ENCODE data around the gene CUBN.

Gene CUBN

DNA sequence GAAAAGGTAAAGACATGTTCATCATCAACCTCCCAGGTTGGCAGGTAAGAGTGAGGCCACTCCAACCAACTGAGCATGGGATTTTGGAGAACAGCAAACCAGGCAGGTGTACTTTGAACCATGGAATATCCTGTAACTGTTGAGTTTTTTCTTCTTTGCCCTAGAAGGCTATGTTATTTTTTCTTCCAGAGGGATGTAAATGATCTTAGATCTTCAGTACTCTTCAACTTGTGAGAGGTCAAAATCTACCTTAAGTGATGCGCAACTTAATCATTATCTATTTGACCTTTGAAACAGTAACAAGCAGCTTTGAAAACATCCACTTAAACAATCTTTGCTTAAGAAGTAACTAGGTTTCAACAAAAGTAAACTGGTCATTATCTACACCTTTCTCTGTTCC, at the start of gene CUBN:
TSS of gene CUBN (minus strand) at position 71 of the 400 bp plus-strand sequence. CDS start at position 25, 46 bp downstream.
- no peak for DNase-seq

DNA sequence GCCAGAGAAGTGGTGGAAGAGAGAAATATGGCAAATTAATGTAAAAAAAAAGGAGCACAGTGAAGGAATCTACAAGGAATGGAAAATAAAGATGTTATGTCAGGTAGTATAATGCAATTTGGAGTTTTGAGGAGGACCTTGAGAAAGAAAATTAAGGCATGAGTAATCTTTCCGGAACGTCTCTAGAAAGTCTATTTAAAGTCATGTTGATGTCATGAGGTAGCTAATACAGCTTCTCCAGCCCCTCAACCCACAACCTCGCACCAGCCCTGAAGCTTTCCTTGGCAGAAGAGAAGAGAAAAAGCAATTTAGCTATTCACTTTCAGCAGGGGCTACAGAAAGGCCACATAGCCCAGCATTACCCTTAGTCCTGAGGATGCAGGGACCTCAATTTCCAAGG, 49.4 kb upstream of the CUBN start:
- no peak for DNase-seq

DNA sequence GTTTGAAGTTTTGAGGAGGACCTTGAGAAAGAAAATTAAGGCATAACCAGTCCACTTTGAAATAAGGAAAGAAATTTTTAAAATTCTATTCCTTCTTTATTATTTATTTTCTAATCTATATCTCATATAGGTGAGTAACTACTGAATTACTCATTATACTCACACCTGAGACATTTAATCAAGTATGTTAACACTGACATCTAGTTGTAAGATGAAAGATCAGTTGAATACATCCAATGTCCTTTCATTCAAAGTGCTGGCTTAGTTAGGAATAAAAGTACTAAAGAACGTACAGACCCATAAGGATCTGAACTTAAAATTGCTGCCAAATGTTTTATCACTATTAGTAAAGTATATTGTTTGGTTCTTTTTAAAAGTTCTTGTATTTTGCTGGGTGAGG, 48.4 kb upstream of the CUBN start:
- DNase-seq = no peak

DNA sequence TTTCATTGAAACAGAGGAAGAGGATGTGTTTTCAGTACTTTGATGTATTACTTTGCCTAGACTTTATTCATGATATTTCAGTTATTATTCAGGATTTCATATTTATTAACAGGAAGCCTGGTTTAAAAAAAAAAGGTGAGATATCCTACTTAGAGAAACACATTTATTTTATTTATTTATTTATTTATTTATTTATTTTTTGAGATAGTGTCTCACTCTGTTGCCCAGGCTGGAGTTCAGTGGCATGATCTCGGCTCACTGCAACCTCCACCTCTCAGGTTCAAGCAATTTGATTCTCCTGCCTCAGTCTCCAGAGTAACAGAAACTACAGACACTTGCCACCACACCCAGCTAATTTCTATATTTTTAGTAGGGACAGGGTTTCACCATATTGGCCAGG, 47.4 kb upstream of the CUBN start:
- DNase-seq = no peak

DNA sequence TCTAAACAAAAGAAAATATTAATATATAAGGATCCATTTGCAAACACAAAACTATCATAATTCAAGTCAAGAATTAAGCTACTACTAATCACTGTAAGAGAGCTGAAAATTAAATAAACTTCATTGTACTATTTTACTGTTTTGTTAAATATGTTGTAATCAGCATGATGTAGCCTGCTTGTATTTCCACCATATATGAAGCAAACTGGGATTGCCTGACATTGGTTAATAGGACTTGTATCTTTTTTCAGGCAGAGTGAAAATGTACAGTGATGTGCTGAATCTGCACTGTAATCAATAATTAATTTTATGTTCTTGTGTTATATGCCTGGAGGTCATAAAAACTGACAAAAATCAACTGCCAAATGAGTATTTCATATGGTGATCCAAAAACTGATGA, 46.5 kb upstream of the CUBN start:
- DNase-seq = no peak

DNA sequence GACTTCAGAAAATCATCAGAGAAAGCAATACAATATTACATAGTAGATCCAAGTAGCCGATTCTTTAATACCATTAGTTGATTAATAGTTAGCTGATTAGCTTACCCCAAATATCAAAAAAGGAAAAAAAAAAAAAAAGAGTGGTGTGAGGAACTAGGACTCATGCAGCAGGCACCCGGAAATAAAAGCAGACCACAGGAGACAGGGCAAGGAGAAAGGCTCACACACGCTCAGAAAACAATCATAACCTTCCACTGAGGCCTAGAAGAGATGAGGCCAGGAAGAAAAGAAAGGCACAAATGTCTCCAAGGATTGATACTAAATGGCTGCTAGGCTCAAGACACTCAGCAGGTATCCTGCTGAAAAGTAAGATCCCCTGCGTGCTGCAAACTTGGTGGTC, 45.9 kb upstream of the CUBN start:
- DNase-seq = no peak

DNA sequence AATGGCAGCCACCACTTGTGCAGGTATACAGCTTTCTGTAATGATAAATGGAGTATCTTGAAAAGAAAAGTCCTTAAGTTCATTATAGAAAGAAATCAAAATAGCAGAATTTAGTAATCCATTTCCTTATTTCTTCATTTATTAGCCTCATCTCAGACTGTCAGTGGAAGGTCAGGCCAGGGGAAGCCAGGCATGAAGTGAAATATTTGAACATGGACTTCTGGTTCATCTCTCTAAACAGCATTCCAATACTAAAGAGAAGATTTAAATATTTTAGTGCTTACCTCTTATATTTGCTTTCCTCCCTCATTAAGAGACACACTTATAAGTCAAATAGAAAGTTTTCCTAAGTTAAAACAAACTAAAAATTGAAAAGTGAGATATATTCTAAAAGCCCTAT, 45.0 kb upstream of the CUBN start:
- no peak for DNase-seq

DNA sequence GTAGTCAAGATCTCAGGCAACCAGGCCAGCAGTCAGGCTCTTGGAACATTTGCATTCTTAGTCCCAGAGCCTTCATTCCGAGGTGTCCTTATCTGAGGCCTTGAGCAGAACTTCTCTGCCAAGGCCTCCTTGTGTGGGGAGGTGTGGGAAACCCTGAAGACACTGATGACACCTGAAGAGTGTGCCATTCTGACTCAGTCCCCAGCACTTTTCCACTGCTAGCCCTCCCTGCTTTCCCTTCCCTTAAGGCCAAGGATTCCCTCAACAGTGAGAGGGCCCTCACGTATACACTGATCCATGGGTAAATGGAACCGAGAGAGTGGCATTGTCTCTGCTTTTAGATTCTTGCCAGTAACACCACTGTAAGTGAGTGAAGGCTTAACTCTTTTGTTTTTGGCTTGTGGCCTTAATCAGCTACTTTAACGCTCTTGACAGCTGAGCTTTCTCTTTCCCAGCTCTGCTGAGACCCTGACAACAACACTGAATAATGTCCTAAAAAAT, 41.6 kb upstream of the CUBN start:
- no peak for DNase-seq

DNA sequence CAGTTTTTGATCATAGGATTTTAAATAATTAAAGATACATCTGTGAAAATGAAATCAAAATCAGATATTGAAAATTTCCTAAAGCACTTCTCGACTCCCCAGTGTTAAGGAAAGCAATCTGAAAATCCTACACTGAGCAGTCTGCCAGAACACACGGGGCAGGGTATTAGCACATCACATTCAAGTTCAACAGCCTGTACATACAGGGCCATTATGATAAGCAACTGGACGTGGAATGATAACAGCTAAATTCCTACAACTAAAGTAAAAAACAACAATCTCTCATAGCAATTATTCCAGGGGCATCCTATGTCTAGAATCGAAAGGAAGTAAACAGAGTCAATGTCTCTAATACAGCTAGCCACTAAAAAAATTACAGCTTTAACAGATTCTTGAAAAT, 40.2 kb upstream of the CUBN start:
- DNase-seq = no peak

DNA sequence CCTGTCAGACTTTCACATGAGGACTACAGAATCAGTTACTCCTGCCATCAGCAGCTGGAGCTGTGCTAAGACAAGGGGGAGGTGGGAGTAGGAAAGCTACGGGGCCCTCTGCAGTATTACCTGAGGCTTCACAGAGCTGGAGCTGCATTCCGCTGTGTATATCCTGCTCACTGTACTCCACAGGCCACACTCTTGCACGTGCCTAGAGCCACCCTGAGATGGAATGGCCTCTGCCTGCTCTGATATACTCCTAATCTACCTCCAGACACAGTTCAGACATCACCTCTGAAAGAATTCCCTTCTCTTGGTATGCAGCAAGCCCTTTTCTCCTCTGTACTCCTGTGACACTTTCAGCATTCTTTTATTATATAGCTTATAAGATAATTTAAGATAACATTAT, 37.1 kb upstream of the CUBN start:
- no peak for DNase-seq

DNA sequence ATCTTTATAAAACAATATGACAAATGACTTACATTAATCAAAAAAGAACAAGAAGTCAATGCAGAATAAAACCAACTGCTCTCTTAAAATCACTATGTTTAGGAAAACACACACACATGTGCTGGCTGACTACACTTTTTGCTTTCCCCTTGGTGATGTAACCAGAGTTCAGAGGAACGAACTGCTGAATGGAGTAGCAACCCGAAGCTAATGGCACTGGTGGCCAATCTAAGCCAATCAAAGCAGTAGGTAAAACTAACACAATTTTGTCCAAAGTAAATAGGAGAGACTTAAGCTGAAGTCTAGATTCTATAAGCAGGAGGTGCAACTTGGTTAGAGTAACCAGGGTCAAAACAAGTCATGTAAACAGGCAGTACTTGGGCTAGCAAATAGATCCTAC, 33.2 kb upstream of the CUBN start:
- DNase-seq = no peak

DNA sequence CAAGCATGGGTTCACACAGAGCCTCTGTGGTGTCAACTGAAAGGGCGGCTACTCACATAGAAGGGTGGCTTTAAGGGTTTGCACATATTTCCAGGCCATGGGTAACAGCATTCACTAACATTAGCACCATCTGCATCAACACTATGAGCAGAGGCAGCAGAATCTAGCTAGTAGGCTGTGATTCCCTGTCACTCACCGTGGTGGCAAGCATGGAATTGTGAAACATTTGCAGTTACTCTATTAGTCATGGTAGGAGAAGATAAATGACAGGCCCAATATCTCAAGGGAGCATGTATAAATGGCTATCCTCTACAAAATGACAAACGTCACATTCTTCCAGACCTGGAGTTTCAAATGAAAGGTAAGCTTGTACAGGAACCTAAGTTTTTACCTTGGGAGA, 32.2 kb upstream of the CUBN start:
- no peak for DNase-seq

DNA sequence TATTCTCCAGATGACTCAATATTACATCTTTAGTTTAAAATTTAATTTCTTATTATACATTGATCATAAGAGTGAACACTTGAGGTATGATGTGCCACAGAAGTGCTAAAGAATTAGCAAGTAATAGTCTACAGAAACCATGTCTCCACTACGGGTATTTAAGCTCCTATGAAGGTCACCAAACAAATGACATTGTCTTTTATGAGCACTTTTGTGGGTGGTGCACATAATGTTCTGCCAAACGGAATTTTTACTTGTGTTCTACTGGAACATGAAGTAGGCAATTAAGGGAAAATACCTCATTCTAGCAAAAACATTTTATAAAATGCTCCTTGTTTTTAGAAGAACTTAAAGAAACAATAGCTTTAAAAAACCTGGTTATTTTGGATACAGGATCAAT, 27.4 kb upstream of the CUBN start:
- DNase-seq = no peak

DNA sequence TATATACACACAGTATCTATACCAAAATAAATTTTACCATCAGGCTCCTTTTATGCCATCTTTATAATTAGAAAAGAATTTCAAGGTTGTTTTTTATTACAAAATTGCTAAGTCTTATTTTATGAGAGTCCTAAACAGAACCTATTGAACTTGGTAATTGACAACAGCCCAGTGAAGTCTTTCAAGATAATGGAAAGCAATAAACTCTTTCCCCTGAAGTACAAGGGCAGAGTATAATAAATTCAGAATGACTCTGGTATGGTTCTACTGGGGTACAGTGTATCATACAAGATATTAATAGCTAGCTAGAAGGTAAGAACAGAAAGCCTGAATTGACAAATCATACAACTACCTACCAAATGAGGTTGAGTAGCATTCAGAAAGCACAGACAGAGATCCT, 26.2 kb upstream of the CUBN start:
- no peak for DNase-seq

DNA sequence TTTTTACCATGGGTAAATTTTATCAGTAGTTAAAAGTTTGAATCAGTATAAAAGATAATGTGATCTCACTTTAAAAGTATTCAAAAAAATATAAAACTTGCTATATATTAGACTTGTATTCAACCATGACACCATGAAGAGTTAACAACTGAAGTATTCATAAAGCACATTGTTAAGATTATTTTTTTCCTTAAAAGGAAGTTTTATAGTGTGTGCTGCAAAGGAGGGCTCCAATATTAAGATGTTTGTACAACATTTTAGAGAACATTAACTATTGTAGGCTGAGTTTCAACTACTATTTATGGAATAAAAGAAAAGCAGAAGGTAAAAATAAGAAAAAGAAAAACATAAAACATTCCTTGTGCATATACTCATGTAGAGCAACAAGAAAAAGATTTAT, 24.5 kb upstream of the CUBN start:
- DNase-seq = no peak

DNA sequence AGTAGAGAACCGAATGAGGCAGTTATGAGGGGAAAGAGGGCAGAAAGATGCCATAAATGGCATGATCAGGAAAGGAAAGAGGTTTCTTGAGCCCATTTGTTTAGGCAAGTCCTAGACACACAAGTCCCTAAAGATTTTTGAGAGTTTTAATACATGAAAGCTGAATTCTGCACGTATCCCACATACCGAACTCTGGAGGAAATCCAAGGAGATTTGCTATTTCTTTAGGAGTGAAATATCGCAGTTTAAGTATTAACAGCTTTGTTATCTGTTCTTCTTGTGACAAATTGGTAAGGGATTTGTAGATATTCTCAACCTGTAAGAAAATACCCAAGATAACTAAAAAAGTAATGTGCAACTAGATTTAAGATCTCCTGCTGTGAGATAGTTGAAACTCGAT, 23.7 kb upstream of the CUBN start:
- DNase-seq = no peak

DNA sequence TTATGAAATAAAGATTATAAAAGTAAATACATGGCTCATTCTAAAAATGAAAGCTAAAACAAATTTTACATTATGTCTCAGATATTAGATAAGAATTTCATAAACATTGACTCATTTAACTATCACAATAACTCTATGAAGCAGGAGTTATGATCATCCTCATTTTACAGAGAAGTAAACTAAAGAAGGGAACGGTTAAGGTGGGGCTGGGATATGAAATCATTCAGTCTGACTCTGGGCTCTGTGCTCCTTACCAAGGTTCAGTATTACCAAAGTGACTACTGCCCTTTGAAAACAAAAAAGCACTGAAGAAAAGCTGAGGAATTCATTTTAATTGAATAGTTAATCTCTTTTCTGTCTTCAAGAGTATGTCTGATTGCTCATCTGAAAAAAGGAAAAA, 22.1 kb upstream of the CUBN start:
- no peak for DNase-seq

DNA sequence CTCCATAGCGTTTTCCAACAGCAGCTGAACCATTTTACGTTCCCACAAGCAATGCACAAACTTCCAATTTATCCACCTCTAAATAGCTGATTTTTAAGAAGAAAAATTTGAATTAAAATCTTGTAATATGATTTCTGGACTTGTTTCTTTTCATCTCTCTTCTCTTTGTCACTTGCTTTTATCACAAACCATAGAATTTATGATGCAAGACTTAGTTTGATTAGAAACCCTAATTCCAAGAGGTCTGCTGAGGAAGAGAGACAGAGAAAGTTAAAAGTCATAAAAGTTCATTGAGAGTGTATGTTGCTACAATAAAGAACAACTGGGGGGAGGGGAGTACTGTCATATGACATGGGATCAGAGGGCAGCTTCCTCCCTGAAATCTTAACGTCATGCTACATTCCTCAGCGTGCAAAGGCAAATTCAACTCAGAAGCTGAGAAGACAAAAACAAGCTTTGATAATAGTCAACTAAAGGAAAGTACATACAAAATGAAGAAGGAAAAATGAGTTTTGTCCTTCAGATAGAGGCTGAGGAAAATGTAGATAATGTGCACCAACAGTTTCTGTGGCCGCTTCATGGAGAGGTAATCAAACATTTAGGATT, 18.4 kb upstream of the CUBN start:
- no peak for DNase-seq

DNA sequence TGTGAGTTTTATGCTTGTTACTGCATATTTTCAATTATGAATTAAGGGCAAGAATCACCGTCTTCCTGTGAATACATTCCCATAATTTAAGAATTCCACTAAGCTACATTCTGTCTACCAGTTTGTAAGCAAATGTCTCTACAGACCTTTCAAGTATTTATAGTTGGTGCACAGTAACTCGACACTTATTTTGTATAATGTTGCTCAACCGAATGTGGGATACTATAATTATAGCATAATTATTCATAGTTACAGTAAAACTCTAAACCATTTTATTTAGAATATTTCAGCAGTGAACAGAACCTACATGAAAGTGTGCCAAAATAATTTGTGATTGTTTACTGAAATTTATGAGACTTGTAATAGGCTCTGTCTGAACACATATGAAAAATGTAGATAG, 17.3 kb upstream of the CUBN start:
- no peak for DNase-seq

DNA sequence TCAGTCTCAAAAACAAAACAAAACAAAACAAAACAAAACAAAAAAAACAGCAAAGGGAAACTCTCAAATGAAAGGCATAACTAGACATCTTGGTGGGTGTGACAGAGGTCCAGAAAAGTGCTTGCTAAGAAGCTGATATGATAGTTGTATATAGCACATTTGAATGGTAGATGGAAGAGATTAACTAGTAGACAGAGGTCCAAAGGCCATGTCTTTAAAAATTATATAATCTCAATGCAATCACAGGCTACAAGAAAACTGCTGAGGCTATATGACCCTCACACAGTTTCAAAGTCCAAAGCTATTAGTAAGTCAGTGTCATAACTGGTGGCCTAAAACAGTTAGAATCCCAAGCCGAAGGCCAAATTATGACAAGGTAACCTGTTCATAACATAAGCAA, 15.6 kb upstream of the CUBN start:
- DNase-seq = no peak

DNA sequence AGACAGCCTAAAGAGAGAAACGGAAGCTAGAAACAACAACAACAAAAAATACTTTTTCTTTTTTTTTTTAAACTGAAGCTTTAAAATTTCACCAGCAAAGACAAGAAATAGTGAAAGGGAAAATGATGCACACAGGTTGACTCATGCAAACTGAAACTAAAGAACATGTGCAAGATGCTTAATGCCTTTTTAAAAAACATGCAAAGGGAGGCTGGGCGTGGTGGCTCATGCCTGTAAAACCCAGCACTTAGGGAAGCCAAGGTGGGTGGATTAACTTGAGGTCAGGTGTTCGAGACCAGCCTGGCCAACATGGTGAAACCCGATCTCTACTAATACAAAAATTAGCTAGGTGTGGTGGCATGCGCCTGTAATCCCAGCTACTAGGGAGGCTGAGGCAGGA, 15.1 kb upstream of the CUBN start:
- no peak for DNase-seq

DNA sequence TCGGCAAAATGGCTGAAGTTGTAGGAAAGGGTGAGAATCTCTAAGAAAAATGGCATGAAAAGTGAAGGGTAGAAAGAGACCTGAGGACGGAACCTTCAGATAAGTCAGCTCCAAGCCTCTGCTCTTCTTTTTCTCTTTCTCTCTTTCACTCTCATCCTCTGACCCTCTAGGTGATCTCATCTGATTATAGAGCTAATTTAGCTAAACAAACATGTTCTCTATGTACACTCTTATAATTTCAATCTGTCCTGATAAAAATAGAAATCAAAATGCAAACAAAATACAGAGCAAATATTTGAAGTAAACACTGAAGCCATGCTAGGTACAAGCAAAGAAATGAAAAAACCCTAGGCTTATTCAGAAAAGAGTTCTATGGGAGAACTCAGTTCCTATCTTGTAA, 14.4 kb upstream of the CUBN start:
- DNase-seq = no peak

DNA sequence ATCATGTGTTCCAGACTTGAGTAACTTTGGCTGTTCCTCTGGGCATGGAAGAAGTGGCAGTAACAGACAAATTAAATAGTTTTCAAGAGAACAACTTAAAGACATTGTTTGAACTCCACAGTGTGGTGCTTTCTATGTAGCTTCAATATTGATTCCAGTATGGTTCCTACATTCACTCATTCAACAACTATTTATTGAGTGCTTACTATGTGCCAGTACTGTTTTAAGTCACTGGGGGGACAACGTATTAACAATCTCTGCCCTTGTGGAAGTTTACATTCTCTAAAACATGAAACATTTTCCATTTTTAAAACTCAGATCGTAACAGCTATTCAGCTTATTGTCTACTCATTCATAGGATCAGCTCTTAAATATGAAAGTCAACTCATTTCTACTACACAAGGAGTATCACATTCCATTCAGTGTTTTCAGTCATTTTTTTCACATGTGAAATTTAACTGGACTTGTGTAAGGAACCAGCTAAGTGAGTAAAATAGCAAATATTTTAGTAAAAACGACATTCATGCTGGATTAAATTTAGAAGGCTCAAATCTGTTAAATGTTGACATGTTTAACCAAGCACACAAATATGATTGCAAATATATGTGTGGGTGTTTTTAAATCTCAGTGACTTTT, 13.6 kb upstream of the CUBN start:
- DNase-seq = no peak

DNA sequence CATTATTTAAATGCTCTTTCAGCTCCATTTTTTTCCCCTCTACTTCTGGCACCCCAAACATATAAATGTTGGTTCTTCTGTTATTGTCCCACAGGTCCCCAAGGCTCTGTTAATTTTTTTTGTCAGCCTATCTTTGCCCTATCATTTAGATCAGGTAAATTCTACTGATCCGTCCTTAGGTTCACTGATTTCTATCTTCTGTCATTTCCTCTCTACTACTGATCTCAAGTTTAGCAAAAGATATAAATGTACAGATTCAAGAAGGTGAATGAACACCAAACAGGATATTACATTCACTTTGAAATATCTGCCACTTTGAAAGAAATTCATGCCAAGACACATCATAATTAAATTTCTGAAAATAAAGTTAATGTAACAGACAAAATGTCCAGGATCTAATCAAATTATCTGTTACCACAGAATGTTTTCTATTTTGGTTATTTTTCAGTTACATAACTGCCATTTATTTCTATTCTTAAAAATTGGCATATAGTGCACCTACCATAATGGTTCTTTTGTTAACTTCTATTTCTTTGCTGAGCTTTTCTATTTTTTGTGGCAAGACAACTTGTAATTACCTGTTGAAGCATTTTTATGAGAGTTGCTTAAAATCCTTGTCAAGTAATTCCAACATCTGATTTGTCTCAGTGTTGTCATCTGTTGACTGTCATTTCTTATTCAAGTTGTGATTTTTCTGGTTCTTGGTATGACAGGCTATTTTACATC, 12.1 kb upstream of the CUBN start:
- no peak for DNase-seq

DNA sequence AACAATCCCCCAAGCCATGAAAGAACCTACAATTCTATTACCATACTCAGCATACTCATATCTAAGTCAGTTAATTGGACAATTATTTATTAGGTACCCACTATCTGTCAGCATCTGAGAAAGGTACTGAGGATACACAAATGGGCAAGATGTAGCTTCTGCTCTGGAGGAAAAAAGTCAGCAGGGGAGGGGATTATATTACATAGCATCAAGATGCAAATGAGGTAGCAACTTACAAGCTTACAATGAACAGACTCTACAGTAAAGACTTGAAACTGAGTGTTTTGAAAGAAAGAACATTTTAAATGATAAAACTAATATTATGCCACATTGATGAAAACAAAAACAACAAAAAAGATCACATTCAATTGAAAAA, 10.8 kb upstream of the CUBN start:
- DNase-seq = no peak

Data from COR-L47 (cell line).